Measurements from ENCODE around the gene DOCK4.

The DOCK4 gene

DNA sequence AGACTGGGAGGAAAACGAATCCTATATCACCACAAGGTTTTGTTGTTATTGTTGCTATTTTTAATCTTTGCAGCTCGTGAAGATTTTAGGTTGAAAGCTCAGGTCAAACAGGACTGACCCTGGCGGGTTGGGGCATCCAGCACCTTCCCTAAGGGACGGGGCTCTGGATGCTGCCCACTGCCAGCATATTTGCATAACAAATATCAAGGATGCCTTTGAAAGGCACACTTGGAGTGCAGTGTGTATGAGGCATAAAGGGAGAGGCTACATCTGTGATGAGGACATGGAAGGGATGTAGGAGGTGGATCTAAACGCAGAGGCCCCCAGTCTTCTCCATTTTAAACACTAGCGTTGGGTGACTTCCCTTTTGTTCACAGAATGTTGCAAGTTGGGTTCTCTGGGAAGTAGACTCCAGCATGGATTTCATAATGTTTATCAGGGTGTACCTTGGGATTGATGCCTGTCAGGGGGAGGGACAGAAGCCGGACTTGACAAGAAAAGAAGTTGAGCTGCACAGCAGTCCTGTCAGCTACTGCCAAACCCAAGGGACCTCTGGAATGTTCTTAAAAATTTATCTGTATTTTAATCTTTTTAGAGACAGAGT is 462.9 kb downstream of the DOCK4 start:
- DNase-seq (ENCODE audit: extremely low spot score) = no peak
- ChIA-PET CTCF (no interaction called here), POLR2A (no interaction called here)
- TF ChIP-seq ZNF384 (IDR thresholded peaks at IDR 0.05) = no peak
- TF ChIP-seq ELF4 (IDR thresholded peaks at IDR 0.05) = no peak
- TF ChIP-seq, protein P1, sequence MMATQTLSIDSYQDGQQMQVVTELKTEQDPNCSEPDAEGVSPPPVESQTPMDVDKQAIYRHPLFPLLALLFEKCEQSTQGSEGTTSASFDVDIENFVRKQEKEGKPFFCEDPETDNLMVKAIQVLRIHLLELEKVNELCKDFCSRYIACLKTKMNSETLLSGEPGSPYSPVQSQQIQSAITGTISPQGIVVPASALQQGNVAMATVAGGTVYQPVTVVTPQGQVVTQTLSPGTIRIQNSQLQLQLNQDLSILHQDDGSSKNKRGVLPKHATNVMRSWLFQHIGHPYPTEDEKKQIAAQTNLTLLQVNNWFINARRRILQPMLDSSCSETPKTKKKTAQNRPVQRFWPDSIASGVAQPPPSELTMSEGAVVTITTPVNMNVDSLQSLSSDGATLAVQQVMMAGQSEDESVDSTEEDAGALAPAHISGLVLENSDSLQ (IDR thresholded peaks at IDR 0.05) = no peak
- TF ChIP-seq NFRKB (IDR thresholded peaks at IDR 0.05) = no peak
- TF ChIP-seq BHLHE40 (IDR thresholded peaks at IDR 0.05; ENCODE audit: borderline replicate concordance) = no peak
- no peak for TF ChIP-seq L3MBTL2 (conservative IDR thresholded peaks at IDR 0.05)
- no peak for TF ChIP-seq ARNT (IDR thresholded peaks at IDR 0.05)
- no peak for TF ChIP-seq FOXA1 (IDR thresholded peaks at IDR 0.05)
- no peak for TF ChIP-seq SP1 (IDR thresholded peaks at IDR 0.05)
- no peak for TF ChIP-seq HDGF (IDR thresholded peaks at IDR 0.05; ENCODE audit: borderline replicate concordance)
- TF ChIP-seq TARDBP (IDR thresholded peaks at IDR 0.05) = no peak
- no peak for TF ChIP-seq LEF1 (IDR thresholded peaks at IDR 0.05; ENCODE audit: borderline replicate concordance)
- no peak for TF ChIP-seq FOXM1 (IDR thresholded peaks at IDR 0.05; ENCODE audit: borderline replicate concordance)
- no peak for TF ChIP-seq FOXK2 (IDR thresholded peaks at IDR 0.05)
- no peak for TF ChIP-seq SUZ12 (IDR thresholded peaks at IDR 0.05)

DNA sequence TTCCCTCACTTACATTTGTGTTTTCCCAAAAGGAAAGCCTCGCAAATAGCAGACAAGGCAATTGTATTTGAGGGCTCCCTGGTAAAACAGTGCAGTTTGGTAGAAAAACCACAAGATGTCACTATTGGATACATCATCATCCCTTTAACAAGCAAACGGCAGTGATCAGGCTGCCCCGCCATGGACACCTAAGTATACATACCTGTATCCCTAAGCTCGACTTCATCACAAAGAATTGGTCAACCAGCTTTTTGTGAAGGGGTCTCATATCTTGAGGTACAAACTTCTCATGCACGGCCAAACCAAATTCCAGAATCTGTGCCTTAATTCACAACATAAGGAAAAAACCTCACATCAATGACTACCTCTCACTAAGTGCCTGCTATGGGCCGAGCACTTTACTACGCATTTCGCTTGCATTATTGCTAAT is 464.4 kb downstream of the DOCK4 start:
- CTCF ChIA-PET = interaction anchor here (0.6 to 1.2 kb wide), 4 partner anchors 9 to 1708 kb away, joined by 3 read pairs; no protein-coding TSS in a partner anchor
- no peak for TF ChIP-seq SP1 (IDR thresholded peaks at IDR 0.05)
- no peak for TF ChIP-seq BHLHE40 (IDR thresholded peaks at IDR 0.05; ENCODE audit: borderline replicate concordance)
- TF ChIP-seq FOXK2 (IDR thresholded peaks at IDR 0.05) = no peak
- no peak for TF ChIP-seq ELF4 (IDR thresholded peaks at IDR 0.05)
- no peak for TF ChIP-seq ARNT (IDR thresholded peaks at IDR 0.05)
- no peak for TF ChIP-seq L3MBTL2 (conservative IDR thresholded peaks at IDR 0.05)
- no peak for TF ChIP-seq FOXM1 (IDR thresholded peaks at IDR 0.05; ENCODE audit: borderline replicate concordance)
- POLR2A ChIA-PET = interaction anchor here (1.5 kb wide), 1 partner anchor 708 kb away, joined by 3 read pairs; the partner anchor contains the start of gene IFRD1
- DNase-seq (ENCODE audit: extremely low spot score) = peak; percentile 69

DNA sequence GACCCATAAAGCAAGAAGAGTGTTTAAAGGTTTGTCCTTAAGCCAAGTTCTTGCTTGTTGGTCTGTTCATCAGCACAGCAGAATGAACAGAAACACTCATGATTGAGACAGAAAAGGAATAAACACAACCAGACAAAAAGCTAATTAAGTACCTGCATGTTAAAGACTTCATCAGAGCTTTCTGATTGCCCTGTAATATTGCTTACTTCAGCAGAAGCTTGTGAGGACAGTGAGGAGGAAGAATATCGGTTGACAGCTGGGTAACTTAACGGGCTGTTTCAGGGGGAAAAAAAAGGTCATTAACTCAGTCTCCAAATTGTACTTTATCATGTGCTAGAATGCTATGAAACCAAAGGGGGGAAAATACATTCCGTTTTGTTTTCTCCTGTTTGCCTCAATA is 465.3 kb downstream of the DOCK4 start:
- POLR2A ChIA-PET = interaction anchor here (1.5 kb wide), 1 partner anchor 709 kb away, joined by 3 read pairs; the partner anchor contains the start of gene IFRD1
- CTCF ChIA-PET = interaction anchor here (0.7 to 1.2 kb wide), 3 partner anchors 10 to 786 kb away, joined by 3 read pairs; no protein-coding TSS in a partner anchor

DNA sequence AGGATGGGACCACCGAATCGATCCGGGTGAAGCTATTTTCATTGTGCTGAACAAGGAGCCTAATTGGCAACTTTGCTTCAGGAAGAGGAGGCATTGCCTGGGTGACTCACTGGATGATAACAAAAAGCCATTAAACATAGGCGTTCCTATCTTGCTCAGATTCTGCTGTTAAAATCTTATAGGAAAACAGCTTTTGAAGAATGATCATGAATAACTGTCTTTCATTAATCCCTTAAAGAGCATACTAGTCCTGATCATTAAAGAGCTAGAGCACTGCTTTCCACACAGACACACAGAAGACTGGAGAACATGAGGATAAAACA is 469.7 kb downstream of the DOCK4 start:
- ChIA-PET POLR2A (no interaction called here), CTCF (interaction anchor here (0.5 to 1.1 kb wide), 3 partner anchors 22 to 1416 kb away, joined by 3 to 4 read pairs (median 4); no protein-coding TSS in a partner anchor)
- TF ChIP-seq ELF4 (IDR thresholded peaks at IDR 0.05) (no peak), ZNF384 (IDR thresholded peaks at IDR 0.05) (no peak), FOXA1 (IDR thresholded peaks at IDR 0.05) (no peak), L3MBTL2 (conservative IDR thresholded peaks at IDR 0.05) (no peak), ARNT (IDR thresholded peaks at IDR 0.05) (no peak), BHLHE40 (IDR thresholded peaks at IDR 0.05; ENCODE audit: borderline replicate concordance) (no peak), TARDBP (IDR thresholded peaks at IDR 0.05) (no peak), FOXM1 (IDR thresholded peaks at IDR 0.05; ENCODE audit: borderline replicate concordance) (no peak), SUZ12 (IDR thresholded peaks at IDR 0.05) (no peak), FOXK2 (IDR thresholded peaks at IDR 0.05) (no peak), SP1 (IDR thresholded peaks at IDR 0.05) (no peak), HDGF (IDR thresholded peaks at IDR 0.05; ENCODE audit: borderline replicate concordance) (no peak), LEF1 (IDR thresholded peaks at IDR 0.05; ENCODE audit: borderline replicate concordance) (no peak)
- no peak for DNase-seq (ENCODE audit: extremely low spot score)

More for the DNA sequence above, 465.3 kb downstream of the DOCK4 start:
- no peak for TF ChIP-seq NFRKB (IDR thresholded peaks at IDR 0.05)
- DNase-seq (ENCODE audit: extremely low spot score) = no peak

DNA sequence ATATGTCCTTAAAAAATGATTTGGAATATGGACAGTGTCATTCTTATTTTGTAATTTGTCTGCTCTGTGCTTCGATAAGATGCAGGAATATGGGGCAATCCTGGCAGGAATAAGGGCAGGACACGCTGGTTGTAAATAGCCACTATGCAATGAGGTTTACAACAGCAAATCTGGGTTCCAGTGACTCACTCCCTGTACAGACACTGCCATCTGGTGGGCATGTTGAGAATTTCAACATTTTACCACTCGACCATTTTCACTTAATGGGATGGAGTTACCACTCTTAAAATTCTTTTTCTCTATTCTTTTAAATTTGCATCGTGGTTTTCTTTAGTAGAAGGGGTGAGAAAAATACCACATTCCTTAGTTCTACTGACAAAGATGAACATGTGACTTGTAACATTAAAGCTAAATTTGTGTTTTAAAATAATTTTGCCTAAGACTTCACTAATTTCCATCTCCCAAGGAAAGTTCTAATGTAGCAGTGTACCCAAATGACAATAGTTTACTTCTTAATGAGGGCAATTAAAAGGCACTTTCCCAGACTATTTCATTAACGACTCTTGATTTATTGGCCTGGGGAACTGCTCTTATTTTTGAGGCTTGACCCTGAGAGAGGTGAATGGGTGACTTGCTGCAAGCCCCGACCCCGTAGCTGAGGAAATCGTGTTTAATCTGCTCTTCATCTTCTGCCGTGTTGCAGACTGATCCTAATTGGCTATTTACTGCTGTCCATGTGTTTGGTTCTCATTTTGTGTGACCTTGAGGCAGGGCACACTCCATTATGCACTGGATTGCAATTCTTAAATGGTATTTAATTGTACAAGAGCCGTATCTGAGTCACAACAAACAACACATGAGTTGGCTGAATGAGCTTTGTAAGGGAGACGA is 470.3 kb downstream of the DOCK4 start:
- DNase-seq (ENCODE audit: extremely low spot score) = peak; percentile 67
- TF ChIP-seq FOXA1 (IDR thresholded peaks at IDR 0.05) (no peak), ZNF384 (IDR thresholded peaks at IDR 0.05) (no peak), HDGF (IDR thresholded peaks at IDR 0.05; ENCODE audit: borderline replicate concordance) (no peak), TARDBP (IDR thresholded peaks at IDR 0.05) (no peak), ELF4 (IDR thresholded peaks at IDR 0.05) (no peak), FOXM1 (IDR thresholded peaks at IDR 0.05; ENCODE audit: borderline replicate concordance) (no peak)
- TF ChIP-seq, protein P1 (IDR thresholded peaks at IDR 0.05) = no peak
- POLR2A ChIA-PET = no interaction called here
- CTCF ChIA-PET = interaction anchor here (0.5 to 1.1 kb wide), 4 partner anchors 23 to 1417 kb away, joined by 3 to 4 read pairs (median 4); no protein-coding TSS in a partner anchor

DNA sequence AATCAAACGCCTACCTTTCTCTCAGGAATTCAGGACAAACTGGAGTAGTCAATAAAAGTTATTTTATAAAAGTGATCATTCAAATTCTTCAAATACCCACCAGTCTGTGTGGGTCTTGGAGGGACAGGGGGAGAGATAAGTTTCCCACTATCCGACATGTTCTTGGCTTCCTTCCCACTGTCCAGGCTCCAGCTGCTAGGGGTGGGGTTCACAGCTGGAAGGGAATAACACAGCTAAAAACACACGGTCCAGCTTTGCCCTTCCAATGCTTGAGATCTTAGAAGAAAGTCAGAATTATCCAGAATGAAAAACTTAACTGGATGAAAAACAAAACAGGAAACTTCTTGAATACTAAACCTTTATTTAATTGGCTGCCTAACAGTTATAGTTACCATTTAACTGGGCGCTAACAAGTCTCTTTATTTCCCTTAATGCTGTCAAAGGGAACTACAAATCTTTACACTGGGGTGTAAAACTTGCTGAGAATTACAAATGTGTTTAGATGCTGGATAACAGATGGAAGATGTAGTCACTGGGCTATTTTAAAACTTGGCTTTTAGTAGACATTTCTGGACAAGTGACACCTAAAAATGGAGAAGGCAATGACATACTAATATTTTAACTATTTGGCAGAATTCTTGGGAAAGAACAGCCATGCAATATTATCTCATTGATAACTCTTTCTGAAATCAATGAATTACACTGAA is 471.1 kb downstream of the DOCK4 start:
- POLR2A ChIA-PET = no interaction called here
- CTCF ChIA-PET = interaction anchor here (0.6 kb wide), 2 partner anchors 1095 to 1267 kb away, joined by 3 read pairs; no protein-coding TSS in a partner anchor
- TF ChIP-seq BHLHE40 (IDR thresholded peaks at IDR 0.05; ENCODE audit: borderline replicate concordance) = no peak
- DNase-seq (ENCODE audit: extremely low spot score) = no peak
